Thyroid gland (tissue), 4 donors: ENCODE results near the gene PTPRJ. TPM values are rescaled to one million over a fixed set of nuclear protein-coding genes. Genes with fewer than 3 reads are reported as not detected.

Source experiments
- DNase-seq, 2 donors: peaks; one replicate each; pipeline ENCODE4 v3.0.0-alpha.2; 2019
- H3K27ac ChIP-seq, 3 donors: fragments of 200-600 bp; sonication (generic); 1 replicate in 2 of 3; 2 replicates in 1 of 3; pipeline ENCODE4 v1.5.1; 2016 to 2019; ENCODE audit warnings: mild to moderate bottlenecking in 1 of 3, moderate library complexity in 1 of 3
- H3K27me3 ChIP-seq: fragments of 200-600 bp; sonication (generic); one replicate; pipeline ENCODE4 v1.5.1; 2019
- H3K36me3 ChIP-seq, 2 donors: fragments of 200-600 bp; sonication (generic); one replicate each; pipeline ENCODE4 v1.5.1; 2016 to 2019
- H3K4me1 ChIP-seq, 2 donors: fragments of 200-600 bp; sonication (generic); one replicate each; pipeline ENCODE4 v1.5.1; 2017 to 2019
- H3K4me3 ChIP-seq, 3 donors: fragments of 200-600 bp; sonication (generic); replicated peaks in 1 of 3; 1 replicate in 2 of 3; 2 replicates in 1 of 3; pipeline ENCODE4 v1.5.1; 2016; ENCODE audit warnings: mild to moderate bottlenecking in 1 of 3
- H3K9me3 ChIP-seq: fragments of 200-600 bp; sonication (generic); one replicate; pipeline ENCODE4 v1.5.1; 2017
- POLR2A ChIP-seq, 2 donors: fragments of 450-650 bp; IDR thresholded peaks; one replicate each; pipeline ENCODE4 v1.6.1; 2017; ENCODE audit warnings: antibody characterized with exemption in 2 of 2, mild to moderate bottlenecking in 2 of 2, moderate library complexity in 1 of 2
- WGBS, 2 donors: methylation state at CpG; one replicate each; pipeline ENCODE4 v1.1.5; 2017; 5-methylcytosine and 5-hydroxymethylcytosine counted together
- intact Hi-C: fragments of 100-400 bp; cut with DNase I; formaldehyde crosslinking; loops from one replicate; pipeline ENCODE4 v1.15.1; 2023
- total RNA-seq, 4 donors: library from RNA; depleted of rRNA; stranded (reverse); fragments of >200 nt; gene quantifications; one replicate each; pipeline ENCODE4 v1.2.3, GENCODE V29; 2016
- TF ChIP-seq, protein P1 (sequence below), 6 experiments: fragments of 200-600 bp in 3 of 6; fragments of 450-650 bp in 3 of 6; sonication (generic) in 3 of 6; IDR thresholded peaks; one replicate each; pipeline ENCODE4 v1.5.1; 2016 to 2019; ENCODE audit warnings: antibody characterized with exemption in 6 of 6, mild to moderate bottlenecking in 2 of 6, inconsistent platforms in 1 of 6, moderate library complexity in 1 of 6

PTPRJ gene
- total RNA-seq, 4 donors from 2014 or later: 45.4 to 81.9 (median 58.6) TPM

DNA sequence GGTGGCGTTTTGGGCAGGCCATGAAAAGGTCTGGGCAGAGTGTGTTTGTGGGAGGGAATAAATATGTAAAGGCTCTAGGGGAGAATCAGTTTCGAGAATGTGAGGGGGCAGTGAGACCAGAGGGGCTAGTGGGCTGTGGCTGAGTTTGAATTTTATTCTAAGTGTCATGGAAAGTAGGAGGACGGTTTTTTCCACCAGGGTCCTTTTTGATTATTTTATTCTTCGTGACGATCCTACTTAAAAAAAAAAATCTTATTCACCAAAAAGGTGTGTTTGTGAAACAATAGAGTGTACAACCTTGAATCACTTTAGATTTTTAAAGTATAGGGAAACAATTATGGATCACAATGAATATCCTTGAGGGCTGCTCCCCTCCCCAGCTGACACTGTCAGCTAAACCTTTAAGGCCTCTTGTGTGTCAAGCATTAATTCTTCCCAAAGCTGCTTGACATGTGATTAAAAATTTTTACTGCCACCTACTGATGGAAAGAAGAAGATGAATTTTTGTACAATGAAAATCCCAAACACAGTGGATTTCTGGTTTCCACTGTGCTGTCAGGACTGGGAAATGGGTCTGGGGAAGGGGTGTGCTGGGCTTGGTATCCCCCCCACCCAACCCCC is 128.8 kb downstream of the PTPRJ start:
- H3K36me3 ChIP-seq: no peaks in the 10 kb centered on the region
- 71 to 75% methylated on average over 5 of the region's 5 CpGs for WGBS, 2 donors
- no peaks in the 10 kb centered on the region for H3K27me3 ChIP-seq
- no peak for DNase-seq
- H3K4me1 ChIP-seq: peaks cover 12 to 27% of the 10 kb centered on the region in 2 donors
- no peak for TF ChIP-seq POLR2A (IDR thresholded peaks at IDR 0.05)
- TF ChIP-seq, protein P1, sequence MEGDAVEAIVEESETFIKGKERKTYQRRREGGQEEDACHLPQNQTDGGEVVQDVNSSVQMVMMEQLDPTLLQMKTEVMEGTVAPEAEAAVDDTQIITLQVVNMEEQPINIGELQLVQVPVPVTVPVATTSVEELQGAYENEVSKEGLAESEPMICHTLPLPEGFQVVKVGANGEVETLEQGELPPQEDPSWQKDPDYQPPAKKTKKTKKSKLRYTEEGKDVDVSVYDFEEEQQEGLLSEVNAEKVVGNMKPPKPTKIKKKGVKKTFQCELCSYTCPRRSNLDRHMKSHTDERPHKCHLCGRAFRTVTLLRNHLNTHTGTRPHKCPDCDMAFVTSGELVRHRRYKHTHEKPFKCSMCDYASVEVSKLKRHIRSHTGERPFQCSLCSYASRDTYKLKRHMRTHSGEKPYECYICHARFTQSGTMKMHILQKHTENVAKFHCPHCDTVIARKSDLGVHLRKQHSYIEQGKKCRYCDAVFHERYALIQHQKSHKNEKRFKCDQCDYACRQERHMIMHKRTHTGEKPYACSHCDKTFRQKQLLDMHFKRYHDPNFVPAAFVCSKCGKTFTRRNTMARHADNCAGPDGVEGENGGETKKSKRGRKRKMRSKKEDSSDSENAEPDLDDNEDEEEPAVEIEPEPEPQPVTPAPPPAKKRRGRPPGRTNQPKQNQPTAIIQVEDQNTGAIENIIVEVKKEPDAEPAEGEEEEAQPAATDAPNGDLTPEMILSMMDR (IDR thresholded peaks at IDR 0.05): peak in 4 of 6 experiments; percentile 33 to 52 (median 42)
- no peaks in the 10 kb centered on the region for H3K9me3 ChIP-seq
- intact Hi-C loops: loop anchor here (5.0 to 10.0 kb wide), 2 partner anchors 172 to 254 kb away; no protein-coding TSS in a partner anchor
- H3K4me3 ChIP-seq: no peak overlapping the region
- H3K27ac ChIP-seq: peak overlapping the region; percentile 70 to 78 (median 75)

DNA sequence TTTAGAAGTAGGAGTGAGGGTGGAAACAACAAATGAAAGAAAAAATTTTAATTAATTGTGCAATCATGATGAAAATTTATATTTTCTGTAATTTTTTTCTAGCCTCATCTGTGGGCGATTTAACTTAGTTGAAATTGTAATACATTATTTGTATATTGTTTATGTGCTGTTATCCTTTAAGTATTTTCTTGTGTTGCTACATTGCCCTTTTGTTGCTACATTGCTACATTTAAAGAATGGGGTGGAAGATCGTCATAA is 130.1 kb downstream of the PTPRJ start:
- Histone ChIP-seq H3K9me3 (no peaks in the 10 kb centered on the region), H3K4me3 (no peak overlapping the region), H3K4me1 (peaks cover 8 to 20% of the 10 kb centered on the region in 2 donors), H3K27me3 (no peaks in the 10 kb centered on the region), H3K36me3 (peaks cover 0 to 4% of the 10 kb centered on the region in 2 donors), H3K27ac (peak overlapping the region in 1 of 3 donors; percentile 78)
- WGBS, 2 donors: 69 to 78% methylated on average over 2 of the region's 2 CpGs
- TF ChIP-seq POLR2A (IDR thresholded peaks at IDR 0.05): no peak
- TF ChIP-seq, protein P1 (IDR thresholded peaks at IDR 0.05): no peak
- no peak for DNase-seq
- intact Hi-C loops: no loop called here

DNA sequence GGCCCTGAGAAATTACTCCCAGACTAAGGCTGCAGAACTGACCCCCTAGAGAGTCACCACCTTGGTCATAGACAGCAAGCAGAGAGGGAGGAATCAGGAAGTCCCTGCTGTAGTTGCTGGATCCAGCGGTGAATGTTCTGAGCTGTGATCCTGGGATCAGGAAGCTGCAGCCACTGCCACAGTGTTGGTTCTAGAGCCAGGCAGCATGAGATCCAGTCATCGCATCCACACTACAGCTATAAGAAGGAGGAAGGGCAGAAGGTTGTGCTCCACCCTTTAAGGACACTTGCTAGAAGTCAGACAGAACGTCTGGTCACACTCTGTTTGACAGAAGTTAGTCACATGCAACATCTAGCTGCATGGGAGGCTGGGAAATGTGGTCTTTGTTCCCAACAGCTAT is 131.5 kb downstream of the PTPRJ start:
- H3K27ac ChIP-seq: peak overlapping the region in 2 of 3 donors; percentile 31 to 47
- no peaks in the 10 kb centered on the region for H3K9me3 ChIP-seq
- peaks cover 8 to 20% of the 10 kb centered on the region in 2 donors for H3K4me1 ChIP-seq
- H3K4me3 ChIP-seq: no peak overlapping the region
- TF ChIP-seq, protein P1 (IDR thresholded peaks at IDR 0.05): no peak
- TF ChIP-seq POLR2A (IDR thresholded peaks at IDR 0.05): no peak
- intact Hi-C loops: no loop called here
- peaks cover 0 to 5% of the 10 kb centered on the region in 2 donors for H3K36me3 ChIP-seq
- DNase-seq: peak in 1 of 2 donors; percentile 22
- H3K27me3 ChIP-seq: no peaks in the 10 kb centered on the region
- WGBS, 2 donors: 69 to 70% methylated on average over 3 of the region's 3 CpGs

DNA sequence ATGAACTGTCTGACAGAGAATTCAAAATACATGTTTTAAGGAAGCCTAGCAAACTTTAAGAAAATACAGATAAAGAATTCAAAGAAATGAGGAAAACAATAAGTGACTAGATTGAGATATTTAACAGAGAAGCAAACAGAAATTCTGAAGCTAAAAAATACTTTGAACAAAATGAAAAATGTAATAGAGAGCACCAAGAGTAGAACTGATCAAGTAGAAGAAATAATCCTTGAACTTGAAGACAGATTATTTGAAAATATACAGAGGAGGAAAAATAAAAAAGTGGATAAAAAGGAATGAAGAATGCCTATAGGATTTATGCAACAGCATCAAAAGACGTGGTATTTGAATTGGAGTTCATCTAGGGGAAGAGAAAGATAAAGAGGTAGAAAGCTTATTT is 134.4 kb downstream of the PTPRJ start:
- Histone ChIP-seq H3K27ac (no peak overlapping the region), H3K36me3 (peaks cover 0 to 5% of the 10 kb centered on the region in 2 donors), H3K4me3 (no peak overlapping the region), H3K4me1 (peaks cover 1 to 11% of the 10 kb centered on the region in 2 donors), H3K27me3 (no peaks in the 10 kb centered on the region), H3K9me3 (no peaks in the 10 kb centered on the region)
- intact Hi-C loops: no loop called here
- 98% methylated on average over 1 of the region's 1 CpG for WGBS, 2 donors
- TF ChIP-seq, protein P1 (IDR thresholded peaks at IDR 0.05): no peak
- no peak for TF ChIP-seq POLR2A (IDR thresholded peaks at IDR 0.05)
- DNase-seq: no peak

DNA sequence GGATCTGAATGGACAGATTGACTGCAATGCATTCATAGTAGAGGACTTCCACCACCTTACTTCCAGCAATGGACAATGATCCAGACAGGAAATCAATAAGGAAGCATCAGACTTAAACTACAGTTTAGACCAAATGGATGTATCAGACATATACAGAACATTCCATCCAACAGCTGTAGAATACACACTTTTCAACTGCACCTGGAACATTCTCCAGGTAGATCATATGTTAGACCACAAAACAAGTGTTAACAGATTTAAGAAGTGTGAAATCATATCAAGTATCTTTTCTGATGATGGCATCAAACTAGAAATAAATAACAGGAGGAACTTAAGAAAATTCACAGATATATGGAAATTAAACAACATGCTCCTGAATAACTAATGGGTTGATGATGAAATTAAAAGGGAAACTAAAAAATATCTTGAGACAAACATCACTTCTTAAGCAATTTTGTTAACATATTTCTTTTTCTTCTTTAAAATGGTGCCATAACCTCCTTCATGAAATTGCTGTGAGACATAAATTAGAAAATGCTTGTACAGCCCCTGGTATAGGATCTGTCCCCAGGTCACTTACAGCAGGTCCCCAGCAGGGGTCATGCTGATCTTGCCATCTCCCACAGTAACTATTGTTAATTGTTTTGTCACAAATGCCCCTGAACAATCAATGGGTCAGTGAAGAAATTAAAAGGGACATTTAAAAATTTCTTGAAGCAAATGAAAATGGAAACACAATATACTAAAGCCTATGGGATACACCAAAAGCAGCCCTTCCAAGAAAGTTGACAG is 136.3 kb downstream of the PTPRJ start:
- no peaks in the 10 kb centered on the region for H3K27me3 ChIP-seq
- no peak for DNase-seq
- peaks cover 0 to 7% of the 10 kb centered on the region in 2 donors for H3K4me1 ChIP-seq
- peaks cover 0 to 5% of the 10 kb centered on the region in 2 donors for H3K36me3 ChIP-seq
- TF ChIP-seq, protein P1 (IDR thresholded peaks at IDR 0.05): peak in 4 of 6 experiments; percentile 10 to 34 (median 26)
- TF ChIP-seq POLR2A (IDR thresholded peaks at IDR 0.05): no peak
- no peak overlapping the region for H3K27ac ChIP-seq
- H3K4me3 ChIP-seq: no peak overlapping the region
- intact Hi-C loops: no loop called here
- no peaks in the 10 kb centered on the region for H3K9me3 ChIP-seq
